ENCODE measurements around the gene TMEM198. TPM values are rescaled to one million over a fixed set of nuclear protein-coding genes. Genes with fewer than 3 reads are reported as not detected.

Gene TMEM198
- total RNA-seq, 1 donor from 2014 or later, result 8.2 TPM

DNA sequence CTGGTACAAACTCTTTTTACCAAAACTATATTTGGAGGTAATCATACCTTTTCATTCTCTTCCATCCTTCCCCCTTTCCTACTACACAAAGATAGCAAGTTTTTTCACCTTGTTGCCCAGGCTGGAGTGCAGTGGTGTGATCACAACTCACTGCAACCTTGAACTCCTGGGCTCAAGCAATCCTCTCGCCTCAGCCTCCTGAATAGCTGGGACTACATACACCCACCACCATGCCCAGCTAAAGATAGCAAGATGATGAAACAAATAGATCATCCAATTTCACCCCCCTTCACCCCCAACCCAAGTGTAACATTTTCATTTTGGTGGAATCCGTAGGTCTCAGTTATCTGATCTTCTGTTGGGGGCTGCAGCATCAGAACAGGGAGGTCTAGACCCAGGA is 49.3 kb downstream of the TMEM198 start:
- DNase-seq (ENCODE audit: low spot score, unreplicated experiment), result no peak
- Mint-ChIP-seq H3K27ac (no peak overlapping the region), H3K4me3 (ENCODE audit: low read depth) (no peak overlapping the region), H3K36me3 (ENCODE audit: insufficient read depth) (no peaks in the 10 kb centered on the region), H3K27me3 (peaks cover 2% of the 10 kb centered on the region), H3K9me3 (ENCODE audit: low read depth) (no peaks in the 10 kb centered on the region), H3K4me1 (ENCODE audit: low read depth) (peaks cover 12% of the 10 kb centered on the region)
- TF ChIP-seq CTCF (IDR thresholded peaks at IDR 0.05; ENCODE audit: unreplicated experiment), result no peak

DNA sequence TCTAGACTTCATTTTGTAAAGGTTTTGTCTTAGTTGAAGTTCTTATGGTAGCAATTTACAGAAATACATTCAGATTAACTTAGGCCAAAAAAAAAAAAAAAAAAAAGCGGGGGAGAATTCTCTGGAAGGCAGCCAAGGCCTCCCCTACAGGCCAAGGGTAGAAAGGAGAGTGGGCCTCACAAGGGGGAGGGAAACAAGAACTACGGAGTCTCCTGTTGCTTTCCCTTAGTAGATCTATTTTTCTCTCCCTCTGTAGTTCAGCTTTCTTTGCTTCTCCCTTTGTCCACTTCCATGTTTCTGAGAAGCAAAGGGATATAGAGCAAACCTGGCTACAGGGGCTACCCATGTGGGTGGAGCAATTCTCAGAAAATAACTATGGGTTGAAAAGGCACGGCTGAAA is 51.4 kb downstream of the TMEM198 start:
- TF ChIP-seq CTCF (IDR thresholded peaks at IDR 0.05; ENCODE audit: unreplicated experiment), result no peak
- DNase-seq (ENCODE audit: low spot score, unreplicated experiment), result no peak
- H3K4me3 Mint-ChIP-seq (ENCODE audit: low read depth), result peak overlapping the region; percentile 7
- peaks cover 2% of the 10 kb centered on the region for H3K27me3 Mint-ChIP-seq
- H3K4me1 Mint-ChIP-seq (ENCODE audit: low read depth), result peaks cover 15% of the 10 kb centered on the region
- peak overlapping the region; percentile 85 for H3K27ac Mint-ChIP-seq
- H3K9me3 Mint-ChIP-seq (ENCODE audit: low read depth), result no peaks in the 10 kb centered on the region
- no peaks in the 10 kb centered on the region for H3K36me3 Mint-ChIP-seq (ENCODE audit: insufficient read depth)

DNA sequence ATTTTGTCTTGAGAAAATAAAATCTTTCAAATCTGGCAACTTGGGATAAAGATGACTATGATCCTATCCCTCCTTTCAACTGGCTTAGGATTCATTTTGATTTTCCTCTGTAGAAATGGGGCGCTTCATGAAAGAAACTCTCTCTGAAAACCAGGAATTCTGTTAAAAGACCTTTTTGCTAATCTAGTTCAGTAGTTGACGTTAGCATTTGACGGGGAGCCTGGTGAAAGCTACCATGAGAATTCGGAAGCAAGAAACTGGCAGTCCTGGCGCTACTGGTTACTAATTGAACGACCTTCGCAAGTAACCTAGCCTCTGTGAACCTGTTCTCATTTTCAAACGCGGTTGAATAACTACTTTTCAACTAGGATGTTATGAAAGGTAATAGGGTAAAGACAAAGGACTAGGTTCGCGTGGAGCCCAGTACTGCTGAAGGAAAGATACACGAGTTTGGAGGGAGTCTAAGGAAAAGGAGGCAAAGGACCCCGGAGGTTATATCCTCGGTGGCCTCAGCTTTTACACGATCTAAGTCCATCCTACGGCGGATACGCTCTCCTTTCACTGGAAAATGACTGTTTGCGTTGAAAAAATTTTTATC is 53.2 kb downstream of the TMEM198 start:
- H3K27ac Mint-ChIP-seq, result peak overlapping the region; percentile 100
- peak overlapping the region; percentile 97 for H3K4me3 Mint-ChIP-seq (ENCODE audit: low read depth)
- no peak for TF ChIP-seq CTCF (IDR thresholded peaks at IDR 0.05; ENCODE audit: unreplicated experiment)
- DNase-seq (ENCODE audit: low spot score, unreplicated experiment), result no peak
- H3K27me3 Mint-ChIP-seq, result peaks cover 2% of the 10 kb centered on the region
- H3K4me1 Mint-ChIP-seq (ENCODE audit: low read depth), result peaks cover 15% of the 10 kb centered on the region
- no peaks in the 10 kb centered on the region for H3K9me3 Mint-ChIP-seq (ENCODE audit: low read depth)
- H3K36me3 Mint-ChIP-seq (ENCODE audit: insufficient read depth), result no peaks in the 10 kb centered on the region

DNA sequence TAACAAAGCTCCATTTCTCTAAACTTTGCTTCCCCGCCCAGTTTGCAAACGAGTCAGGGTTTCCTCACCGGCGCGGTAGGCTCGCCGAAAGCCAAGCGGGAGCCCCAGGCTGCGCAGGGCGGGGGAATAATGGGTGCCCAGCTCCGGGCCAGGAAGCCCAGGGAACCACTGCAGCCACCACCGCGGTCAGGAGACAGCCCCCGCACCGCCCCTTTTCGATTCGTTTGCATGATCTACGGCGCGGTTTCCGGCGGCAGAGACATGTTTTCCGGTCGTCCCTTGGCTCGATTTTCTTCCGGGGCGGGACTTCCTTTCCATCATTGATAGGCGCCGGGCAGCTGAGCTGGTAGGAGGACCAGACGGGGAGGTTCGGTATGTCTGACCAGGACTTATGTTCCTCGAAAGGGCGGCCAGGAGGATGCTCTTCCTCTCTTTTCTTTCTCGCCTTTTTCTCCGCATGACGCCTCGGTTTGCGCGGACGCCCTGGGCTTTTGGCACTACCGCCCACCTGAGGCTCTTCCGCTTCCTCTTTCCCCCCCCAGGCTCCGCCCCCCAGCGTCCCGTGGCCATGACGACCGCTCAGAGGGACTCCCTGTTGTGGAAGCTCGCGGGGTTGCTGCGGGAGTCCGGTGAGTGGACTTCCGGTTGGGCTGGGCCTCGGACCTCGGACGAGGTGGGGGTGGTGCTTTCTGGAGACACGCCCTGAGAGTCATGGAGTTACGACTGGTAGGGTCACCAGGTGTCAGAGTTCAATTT is 53.9 kb downstream of the TMEM198 start, which contains the start of gene STK11IP:
STK11IP (plus strand) TSS at position 306 of the 756 bp plus-strand sequence; CDS start at position 569, 263 bp downstream.
- Mint-ChIP-seq H3K4me3 (ENCODE audit: low read depth) (peak within 1 kb of the TSS; percentile 97), H3K27me3 (no peaks in the 10 kb centered on the region), H3K4me1 (ENCODE audit: low read depth) (peaks cover 15% of the 10 kb centered on the region), H3K9me3 (ENCODE audit: low read depth) (no peaks in the 10 kb centered on the region), H3K36me3 (ENCODE audit: insufficient read depth) (peaks cover under 1% of the 10 kb centered on the region), H3K27ac (peak within 1 kb of the TSS; percentile 100)
- DNase-seq (ENCODE audit: low spot score, unreplicated experiment), result peak; percentile 90
- TF ChIP-seq CTCF (IDR thresholded peaks at IDR 0.05; ENCODE audit: unreplicated experiment), result no peak

- no peaks in the 10 kb centered on the region for H3K27me3 Mint-ChIP-seq
- peaks cover 15% of the 10 kb centered on the region for H3K4me1 Mint-ChIP-seq (ENCODE audit: low read depth)
- peak overlapping the region; percentile 100 for H3K27ac Mint-ChIP-seq
- H3K4me3 Mint-ChIP-seq (ENCODE audit: low read depth), result peak overlapping the region; percentile 97
- H3K9me3 Mint-ChIP-seq (ENCODE audit: low read depth), result no peaks in the 10 kb centered on the region
- no peak for DNase-seq (ENCODE audit: low spot score, unreplicated experiment)
- H3K36me3 Mint-ChIP-seq (ENCODE audit: insufficient read depth), result peaks cover 1% of the 10 kb centered on the region
- TF ChIP-seq CTCF (IDR thresholded peaks at IDR 0.05; ENCODE audit: unreplicated experiment), result no peak
These were observed 54.7 kb downstream of the TMEM198 start for GRCh38 chr2:219598308-219599078.
